CD4-positive, alpha-beta T cell treated with Interleukin-6 for 4 hours (primary cell): ENCODE results near the gene CUEDC1.

Experiments used
- DNase-seq: peaks from one replicate; pipeline ENCODE4 v3.0.0-alpha.2; 2020; ENCODE audit warnings: mixed read lengths

Gene CUEDC1

DNA sequence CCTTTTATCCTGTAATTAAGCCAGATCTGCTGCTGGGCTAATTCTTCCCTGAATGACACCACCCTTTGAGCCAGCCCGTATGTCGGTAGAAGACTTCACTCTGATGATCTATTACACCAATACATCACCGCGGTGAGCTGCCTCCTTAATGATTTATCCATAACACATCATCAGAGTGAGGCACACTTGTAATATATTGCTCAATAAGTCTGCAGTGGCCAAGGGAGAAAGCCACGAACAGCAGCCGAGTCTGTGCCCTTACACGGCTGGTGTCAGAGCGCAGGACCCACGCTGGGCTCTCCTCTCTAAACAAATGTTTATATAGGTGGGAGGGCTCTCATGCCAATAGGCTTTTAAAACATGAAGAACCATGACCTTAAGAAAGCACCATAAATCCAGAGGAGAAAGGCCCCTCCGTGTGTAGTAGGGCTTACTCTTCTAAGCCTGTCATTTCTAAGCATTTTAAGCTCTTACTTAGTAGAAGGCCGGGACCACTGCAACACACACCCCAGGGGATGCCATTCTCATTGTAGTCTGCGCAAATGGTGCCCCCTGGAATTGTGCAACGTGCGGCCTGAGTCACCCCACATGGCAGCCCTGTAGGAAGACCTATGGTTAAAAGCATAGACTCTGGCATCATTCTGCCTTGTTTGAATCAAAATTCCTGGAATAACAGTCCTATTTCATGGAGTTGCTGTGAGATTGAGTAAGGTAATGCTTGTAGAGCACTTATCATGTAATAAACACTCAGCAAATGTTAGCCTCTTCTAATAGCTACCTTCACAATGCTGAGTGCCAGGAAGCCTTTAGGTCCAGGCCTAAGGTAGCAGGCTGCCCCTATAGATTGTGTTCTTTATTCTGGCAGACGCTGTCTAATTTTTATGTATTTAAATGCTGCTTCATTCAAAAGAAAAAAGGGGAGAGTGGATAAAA lies 131.5 kb downstream of the CUEDC1 start:
- DNase-seq, result no peak

DNA sequence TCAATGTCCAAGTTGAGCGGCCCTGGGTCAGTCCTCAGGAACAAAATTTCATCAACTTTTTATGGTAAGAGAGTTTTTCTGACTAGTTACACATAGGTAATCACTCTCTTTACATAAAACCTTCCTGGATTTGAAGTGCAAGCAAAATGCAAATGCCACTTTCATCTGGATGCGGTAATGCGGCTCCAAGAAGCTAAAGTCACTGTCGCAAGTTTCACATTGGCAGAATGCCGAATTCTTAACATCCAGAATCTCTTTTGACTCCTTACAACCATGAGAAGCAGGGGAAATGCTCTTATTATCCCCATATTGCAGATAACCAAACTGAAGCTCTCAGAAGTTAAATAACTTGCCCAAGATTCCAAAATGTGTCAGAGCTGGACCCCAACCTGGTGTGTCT lies 135.3 kb downstream of the CUEDC1 start:
- DNase-seq, result no peak

DNA sequence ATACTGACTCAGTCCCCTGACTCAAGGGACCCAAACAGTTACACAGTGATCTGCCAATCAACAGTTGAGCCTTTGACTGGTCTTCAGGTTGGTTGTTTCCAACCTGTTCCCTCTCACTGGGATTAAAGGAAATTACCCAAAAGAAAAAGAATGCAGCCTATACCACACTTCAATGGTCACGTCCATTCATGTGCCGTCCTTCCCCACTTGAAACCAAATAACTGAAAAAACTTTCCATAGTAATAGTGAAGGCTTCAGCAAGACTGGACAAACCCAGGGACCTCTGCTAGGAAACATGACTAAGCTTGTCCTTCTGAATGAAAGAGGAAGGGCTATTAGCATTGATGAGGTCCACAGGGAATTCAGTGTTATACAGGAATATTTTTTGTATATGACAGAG lies 135.9 kb downstream of the CUEDC1 start:
- DNase-seq, result no peak

DNA sequence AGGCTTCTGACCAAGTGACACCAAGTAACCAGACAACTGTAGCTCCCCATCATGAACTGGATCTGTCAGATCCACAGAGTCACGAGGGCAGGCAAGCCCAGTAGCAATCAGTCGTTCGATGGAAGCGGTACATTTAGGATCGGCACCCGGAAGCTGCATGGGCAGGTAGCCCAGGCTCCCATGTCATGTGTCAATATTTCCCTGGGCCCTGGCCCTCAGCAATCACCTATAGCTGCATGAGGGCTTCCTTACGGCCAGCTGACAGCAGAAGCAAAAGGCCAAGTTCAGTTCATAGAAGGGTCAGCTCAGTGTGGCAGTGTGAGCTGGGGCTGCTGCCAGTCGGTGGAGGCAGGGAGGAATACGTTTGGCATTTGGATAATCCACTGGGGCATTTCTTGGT lies 137.1 kb downstream of the CUEDC1 start:
- DNase-seq, result no peak

DNA sequence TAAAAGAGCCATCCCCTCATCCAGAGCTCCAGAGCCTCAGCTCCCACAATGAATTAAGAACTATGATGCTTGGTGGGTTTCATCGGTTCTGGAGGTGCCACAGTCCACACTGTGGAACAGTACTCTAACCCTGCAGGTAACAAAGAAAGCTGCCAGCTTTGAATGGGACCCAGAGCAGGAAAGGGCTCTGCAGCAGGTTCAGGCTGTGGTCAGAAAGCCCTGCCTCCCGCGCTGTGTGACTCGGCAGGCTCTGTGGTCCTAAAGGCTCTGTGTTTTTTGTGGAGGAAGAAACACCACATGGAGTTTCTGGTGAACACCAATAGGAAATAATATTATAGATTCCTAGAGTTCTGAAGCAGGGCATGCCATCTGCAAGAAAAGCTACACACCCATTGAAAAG lies 137.9 kb downstream of the CUEDC1 start:
- no peak for DNase-seq

DNA sequence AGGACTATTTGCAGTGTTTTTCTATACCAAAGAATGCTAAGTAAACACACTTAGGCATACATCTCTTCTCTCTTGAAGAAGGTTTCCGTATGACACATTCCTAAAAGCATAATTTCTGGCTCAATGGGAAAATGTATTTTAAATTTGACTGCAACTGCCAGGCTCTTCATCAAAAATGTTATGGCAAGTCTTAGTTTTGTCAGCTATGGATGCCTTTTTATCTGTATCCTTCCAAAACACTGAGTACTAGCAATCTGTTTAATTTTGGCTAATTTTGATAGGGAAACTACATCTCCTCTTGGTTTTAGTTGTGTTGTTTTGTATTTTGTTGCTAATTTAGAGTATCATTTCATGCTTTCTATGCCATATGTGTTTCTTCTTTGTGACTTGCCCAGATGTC lies 140.8 kb downstream of the CUEDC1 start:
- no peak for DNase-seq

DNA sequence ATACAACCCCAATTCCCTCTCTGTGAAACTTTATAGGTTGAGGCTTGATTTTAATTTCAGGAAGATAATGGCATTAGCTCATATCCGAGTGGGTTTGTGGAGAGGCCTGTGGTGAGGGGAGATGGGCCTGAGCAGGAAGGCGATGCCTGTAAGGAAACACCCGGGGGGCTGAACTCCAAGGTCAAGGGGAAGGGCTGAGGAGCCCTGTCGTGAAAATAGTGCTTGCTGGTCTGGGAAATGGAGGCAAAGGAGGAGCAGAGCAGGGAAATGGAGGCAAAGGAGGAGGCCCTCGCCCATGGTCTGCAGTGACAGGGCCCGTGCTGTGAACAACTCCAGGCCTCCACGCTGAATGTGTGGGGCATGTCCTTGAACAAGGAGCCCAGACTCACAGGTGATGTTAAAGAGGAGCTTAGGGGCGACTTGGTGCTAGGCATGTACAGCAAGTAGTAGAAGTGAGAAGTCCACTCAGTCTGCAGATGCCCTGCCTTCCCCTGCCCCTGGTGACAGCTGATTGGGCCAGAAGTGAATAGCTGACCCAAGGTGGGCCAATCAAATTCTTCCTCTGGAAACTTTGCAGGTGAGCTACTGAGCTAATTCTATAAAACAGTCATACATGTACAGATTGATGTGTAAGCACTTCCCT lies 143.5 kb downstream of the CUEDC1 start:
- no peak for DNase-seq
